DND-41 (cell line): Measurements from ENCODE around the gene USP24.

ENCODE experiments used
- ATAC-seq: fragments of 200-7000 bp; cut with Tn5 transposase; 3 replicates; pipeline ENCODE4 v1.9.1; 2021; ENCODE audit warnings: low read depth; ENCODE audit not compliant: insufficient read depth
- DNase-seq: peaks from one replicate; pipeline ENCODE4 v3.0.0-alpha.2; 2020
- H2AFZ ChIP-seq: 2 replicates; pipeline ENCODE4 v1.6.0; 2012; ENCODE audit warnings: low read depth, low read length
- H3K27ac ChIP-seq: 2 replicates; pipeline ENCODE4 v1.5.1; 2012; ENCODE audit warnings: low read length, inconsistent platforms
- H3K27me3 ChIP-seq: fragments of 200-600 bp; sonication (generic); 2 replicates; pipeline ENCODE4 v1.6.0; 2012; ENCODE audit warnings: low read length, mild to moderate bottlenecking, inconsistent platforms; ENCODE audit not compliant: insufficient read depth, poor library complexity
- H3K36me3 ChIP-seq: 2 replicates; pipeline ENCODE4 v1.5.1; 2012; ENCODE audit warnings: low read length, inconsistent platforms; ENCODE audit not compliant: insufficient read depth
- H3K4me1 ChIP-seq: 2 replicates; pipeline ENCODE4 v1.5.1; 2012; ENCODE audit warnings: mild to moderate bottlenecking, low read length; ENCODE audit not compliant: insufficient read depth
- H3K4me2 ChIP-seq: 2 replicates; pipeline ENCODE4 v1.6.0; 2012; ENCODE audit warnings: mild to moderate bottlenecking, moderate library complexity, low read length, inconsistent platforms; ENCODE audit not compliant: insufficient read depth
- H3K4me3 ChIP-seq, 2 experiments: fragments of 200-600 bp in 1 of 2; shearing (Covaris generic) in 1 of 2; 2 replicates each; pipeline ENCODE4 v1.5.1; 2012 to 2016; ENCODE audit warnings: inconsistent platforms in 2 of 2, low read length in 2 of 2, mild to moderate bottlenecking in 2 of 2, low read depth in 1 of 2, moderate library complexity in 1 of 2
- H3K79me2 ChIP-seq: 2 replicates; pipeline ENCODE4 v1.6.0; 2012; ENCODE audit warnings: low read length, inconsistent platforms; ENCODE audit not compliant: insufficient read depth
- H3K9ac ChIP-seq: 2 replicates; pipeline ENCODE4 v1.6.0; 2012; ENCODE audit warnings: low read depth, mild to moderate bottlenecking, inconsistent platforms, low read length, moderate library complexity
- H3K9me3 ChIP-seq: 2 replicates; pipeline ENCODE4 v1.5.1; 2012; ENCODE audit warnings: low read length, moderate library complexity, mild to moderate bottlenecking, inconsistent platforms; ENCODE audit not compliant: insufficient read depth, severe bottlenecking
- H4K20me1 ChIP-seq: 2 replicates; pipeline ENCODE4 v1.6.0; 2012; ENCODE audit warnings: low read length; ENCODE audit not compliant: insufficient read depth
- CTCF ChIP-seq: IDR thresholded peaks from 2 replicates; pipeline ENCODE4 v1.5.1; 2012; ENCODE audit warnings: borderline replicate concordance, low read length, moderate library complexity, mild to moderate bottlenecking; ENCODE audit not compliant: poor library complexity, severe bottlenecking; ENCODE audit errors: extremely low read depth
- EZH2 ChIP-seq: IDR thresholded peaks from 3 replicates; pipeline ENCODE4 v1.6.1; 2012; ENCODE audit warnings: borderline replicate concordance, low read depth, mild to moderate bottlenecking, moderate library complexity, low read length, inconsistent platforms; ENCODE audit not compliant: severe bottlenecking

The USP24 gene

GRCh38 chr1:55233145-55233777 is 18.1 kb upstream of the USP24 start:
- DNase-seq, result no peak
- H3K9me3 ChIP-seq, result no peaks in the 10 kb centered on the region
- no peaks in the 10 kb centered on the region for H4K20me1 ChIP-seq
- no peak overlapping the region for H2AFZ ChIP-seq
- no peaks in the 10 kb centered on the region for H3K36me3 ChIP-seq
- no peak overlapping the region for H3K27ac ChIP-seq
- H3K4me2 ChIP-seq, result no peak overlapping the region
- no peaks in the 10 kb centered on the region for H3K79me2 ChIP-seq
- ATAC-seq, result no peak
- H3K9ac ChIP-seq, result no peak overlapping the region
- no peak for TF ChIP-seq CTCF
- no peak for TF ChIP-seq EZH2
- no peak overlapping the region for H3K4me3 ChIP-seq
- no peaks in the 10 kb centered on the region for H3K27me3 ChIP-seq
- H3K4me1 ChIP-seq, result no peaks in the 10 kb centered on the region

DNA sequence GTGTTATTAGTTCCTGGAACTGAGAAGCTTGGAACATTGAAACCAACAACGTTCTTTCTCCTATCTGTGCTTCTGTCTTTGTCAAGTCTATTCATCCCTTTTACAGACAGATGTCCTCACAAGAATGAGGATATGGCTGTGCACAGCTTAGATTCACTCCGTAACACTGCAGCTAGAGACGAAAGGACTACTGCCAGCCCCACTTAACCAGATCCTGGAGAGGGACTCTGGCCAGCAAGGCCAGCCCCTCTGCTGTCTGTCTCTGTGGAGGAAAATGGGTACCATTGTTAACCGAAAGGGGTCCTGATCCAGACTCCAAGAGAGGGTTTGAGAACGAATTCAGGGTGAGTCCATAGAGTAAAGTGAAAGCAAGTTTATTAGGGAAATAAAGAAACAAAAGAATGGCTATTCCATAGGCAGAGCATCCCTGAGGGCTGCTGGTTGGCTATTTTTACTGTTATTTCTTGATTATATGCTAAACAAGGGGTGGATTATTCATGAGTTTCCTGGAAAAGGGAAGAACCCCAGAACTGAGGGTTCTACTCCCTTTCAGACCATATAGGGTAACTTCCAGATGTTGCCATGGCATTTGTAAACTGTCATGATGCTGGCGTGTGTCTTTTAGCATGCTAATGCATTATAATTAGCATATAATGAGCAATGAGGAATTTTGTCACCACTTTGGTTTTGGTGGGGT is 17.4 kb upstream of the USP24 start:
- Histone ChIP-seq H4K20me1 (no peaks in the 10 kb centered on the region), H2AFZ (no peak overlapping the region), H3K4me1 (no peaks in the 10 kb centered on the region), H3K4me2 (no peak overlapping the region), H3K36me3 (no peaks in the 10 kb centered on the region), H3K4me3 (no peak overlapping the region), H3K9me3 (peaks cover 2% of the 10 kb centered on the region), H3K27me3 (no peaks in the 10 kb centered on the region), H3K79me2 (no peaks in the 10 kb centered on the region), H3K9ac (no peak overlapping the region), H3K27ac (no peak overlapping the region)
- TF ChIP-seq CTCF (no peak), EZH2 (no peak)
- no peak for DNase-seq
- no peak for ATAC-seq

- Histone ChIP-seq H3K4me2 (no peak overlapping the region), H3K27ac (no peak overlapping the region), H2AFZ (no peak overlapping the region), H3K9ac (no peak overlapping the region), H3K4me3 (no peak overlapping the region), H3K9me3 (peaks cover 6% of the 10 kb centered on the region), H3K4me1 (no peaks in the 10 kb centered on the region), H3K79me2 (no peaks in the 10 kb centered on the region), H3K27me3 (no peaks in the 10 kb centered on the region), H3K36me3 (no peaks in the 10 kb centered on the region), H4K20me1 (no peaks in the 10 kb centered on the region)
- no peak for TF ChIP-seq CTCF
- ATAC-seq, result no peak
- no peak for DNase-seq
These were observed 16.6 kb upstream of the USP24 start for GRCh38 chr1:55231745-55232144.
